Urinary bladder (tissue), 4 donors: Measurements from ENCODE around the gene TRAK1. TPM values are rescaled to one million over a fixed set of nuclear protein-coding genes. Genes with fewer than 3 reads are reported as not detected.

Experiments
- DNase-seq: peaks from one replicate; pipeline ENCODE4 v3.0.0-alpha.2; 2015; ENCODE audit errors: extremely low spot score
- H3K27ac ChIP-seq: one replicate; pipeline ENCODE4 v1.5.1; 2013; ENCODE audit warnings: low read depth, mild to moderate bottlenecking, moderate library complexity
- H3K36me3 ChIP-seq: one replicate; pipeline ENCODE4 v1.6.1; 2013; ENCODE audit warnings: mild to moderate bottlenecking, moderate library complexity; ENCODE audit not compliant: insufficient read depth
- H3K4me1 ChIP-seq: one replicate; pipeline ENCODE4 v1.6.1; 2013; ENCODE audit warnings: mild to moderate bottlenecking, moderate library complexity; ENCODE audit not compliant: insufficient read depth
- H3K4me3 ChIP-seq: one replicate; pipeline ENCODE4 v1.5.1; 2013; ENCODE audit warnings: low read depth, low read length
- WGBS: extraction: QIAGEN DNeasy Blood & Tissue Kit; methylation state at CpG from one replicate; pipeline ENCODE4 v1.1.7; 2013; 5-methylcytosine and 5-hydroxymethylcytosine counted together
- polyA plus RNA-seq: library from polyadenylated mRNA; stranded (reverse); fragments of 200-250 nt; gene quantifications from one replicate; pipeline ENCODE4 v1.2.3, GENCODE V29; 2013
- total RNA-seq: library from RNA; depleted of rRNA; stranded (reverse); fragments of >200 nt; gene quantifications from one replicate; pipeline ENCODE4 v1.2.3, GENCODE V29; 2014
- donor health status: healthy with polysubstance abuse.
- donor health status: healthy.

TRAK1 gene
- total and polyA plus RNA-seq, 2 donors, result 26.9 to 66.0 TPM

DNA sequence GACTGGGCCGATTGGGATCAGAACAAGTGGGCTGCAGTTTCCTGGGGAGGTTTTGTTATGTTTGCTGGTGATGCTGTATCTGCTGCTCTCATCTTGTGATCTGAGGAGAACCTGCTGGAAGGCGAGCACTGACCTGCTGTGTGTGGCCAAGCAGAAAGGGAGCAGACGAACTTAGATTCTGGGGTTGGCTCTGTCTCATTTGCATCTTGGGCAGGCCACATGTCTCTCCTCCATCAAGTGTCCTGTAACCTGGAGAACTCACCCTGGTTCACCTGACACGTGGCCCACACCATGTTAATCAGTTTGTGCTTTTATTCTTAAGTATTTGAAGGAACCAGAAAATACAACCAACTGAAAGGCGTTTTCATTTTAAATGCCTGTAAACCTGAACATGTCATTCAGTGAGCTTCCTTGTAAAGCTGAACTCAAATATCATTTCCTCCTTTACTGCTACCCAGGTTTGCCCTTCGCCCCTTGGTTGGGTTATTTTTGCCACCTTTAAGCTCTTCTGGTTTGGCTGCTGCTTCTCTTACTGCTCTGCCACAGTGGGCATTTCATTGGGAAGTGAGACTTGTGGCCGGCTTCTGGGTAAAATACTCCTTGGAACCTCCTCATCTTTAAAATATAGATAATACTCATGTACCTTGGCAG lies 33.5 kb upstream of the TRAK1 start:
- Histone ChIP-seq H3K27ac (no peak overlapping the region), H3K36me3 (no peaks in the 10 kb centered on the region), H3K4me1 (no peaks in the 10 kb centered on the region), H3K4me3 (no peak overlapping the region)
- no peak for DNase-seq
- 82% methylated on average over 7 of the region's 7 CpGs for WGBS

DNA sequence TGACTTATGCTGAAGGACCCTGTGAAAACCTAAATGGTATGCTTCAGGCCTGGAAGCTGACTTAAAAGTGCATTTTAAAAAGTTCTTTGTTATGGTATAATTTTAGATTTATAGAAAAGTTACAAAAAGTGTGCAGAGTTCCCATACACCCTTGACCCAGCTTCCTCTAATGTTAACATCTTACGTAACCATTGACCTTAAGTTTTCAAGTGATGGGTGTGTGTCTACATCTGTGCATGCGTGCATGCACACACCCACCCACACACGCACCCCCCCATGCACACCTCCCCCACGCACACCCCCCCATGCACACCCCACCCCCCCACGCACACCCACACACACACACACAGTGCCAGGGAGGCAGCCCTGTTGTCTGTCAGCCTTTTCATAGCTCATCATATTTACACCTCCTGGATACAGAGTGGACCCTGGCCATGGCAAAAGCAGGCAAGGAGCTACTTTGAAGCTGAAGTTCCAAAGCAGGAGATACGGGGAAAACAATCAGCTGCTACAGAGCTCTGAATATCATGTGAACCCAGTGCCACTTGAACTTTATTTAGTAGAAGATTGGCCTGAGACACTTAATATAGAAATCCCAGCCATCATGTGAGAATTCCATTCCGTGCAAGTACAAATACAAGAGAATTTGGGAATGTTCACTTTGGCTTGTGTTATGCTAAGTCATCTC lies 30.0 kb upstream of the TRAK1 start:
- no peak overlapping the region for H3K27ac ChIP-seq

DNA sequence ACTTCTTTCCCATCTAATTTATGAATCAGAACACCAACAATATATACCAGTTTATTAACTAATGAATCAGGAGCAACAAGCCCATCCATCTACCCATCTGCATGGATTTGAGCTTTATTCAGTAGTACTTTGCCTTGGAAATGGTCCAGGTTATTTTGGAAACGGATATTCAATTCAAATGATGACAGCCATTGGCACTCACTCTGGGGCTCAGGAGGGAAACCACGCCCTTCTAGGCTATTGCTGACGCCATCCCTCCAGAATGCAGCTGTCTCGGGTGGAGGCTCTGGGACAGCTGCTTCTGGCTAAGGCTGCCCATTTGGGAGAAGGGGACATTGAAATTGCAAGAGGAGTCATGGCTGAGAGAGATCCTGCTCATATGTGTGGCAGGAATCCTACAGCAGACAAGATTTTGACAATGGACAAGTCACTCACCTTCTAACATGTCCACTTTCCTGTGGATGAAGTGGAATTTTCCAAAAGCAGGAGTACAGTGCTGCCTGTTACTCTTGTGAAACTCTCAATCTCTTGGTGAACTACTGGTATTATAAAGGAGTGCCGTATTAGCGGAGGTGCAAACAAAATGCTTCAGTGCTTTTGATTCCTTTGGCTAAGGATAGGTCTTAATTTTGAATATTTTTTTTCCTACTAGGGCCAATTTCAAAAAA lies 29.3 kb upstream of the TRAK1 start:
- H3K4me1 ChIP-seq, result no peaks in the 10 kb centered on the region
- WGBS, result 21% methylated on average over 6 of the region's 6 CpGs
- H3K4me3 ChIP-seq, result no peak overlapping the region
- H3K36me3 ChIP-seq, result no peaks in the 10 kb centered on the region
- H3K27ac ChIP-seq, result no peak overlapping the region
- no peak for DNase-seq

More for the DNA sequence above, 30.0 kb upstream of the TRAK1 start:
- Histone ChIP-seq H3K4me3 (no peak overlapping the region), H3K36me3 (no peaks in the 10 kb centered on the region), H3K4me1 (no peaks in the 10 kb centered on the region)
- no peak for DNase-seq
- WGBS, result 39% methylated on average over 7 of the region's 7 CpGs

DNA sequence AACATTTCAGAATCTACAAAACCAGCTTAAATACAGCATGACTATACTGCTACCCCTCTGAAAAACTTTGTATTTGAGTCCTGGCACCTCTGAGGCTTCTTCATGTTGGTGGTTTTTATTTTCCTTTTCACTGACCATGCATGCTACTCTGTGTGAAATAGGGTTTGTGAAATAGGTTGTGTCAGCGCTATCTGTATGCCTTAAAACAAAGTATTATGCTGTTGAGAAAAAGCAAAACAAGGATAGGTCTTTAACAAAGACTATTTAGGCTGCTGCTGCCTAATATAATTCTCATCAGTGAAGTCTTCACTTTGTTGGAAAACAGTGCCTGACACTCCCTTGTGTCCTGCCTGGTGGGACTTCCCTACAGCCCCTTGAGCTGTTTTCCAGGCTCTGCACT lies 28.7 kb upstream of the TRAK1 start:
- no peaks in the 10 kb centered on the region for H3K36me3 ChIP-seq
- DNase-seq, result no peak
- no peak overlapping the region for H3K27ac ChIP-seq
- WGBS, result 99% methylated on average over 1 of the region's 1 CpG
- no peak overlapping the region for H3K4me3 ChIP-seq
- H3K4me1 ChIP-seq, result no peaks in the 10 kb centered on the region

DNA sequence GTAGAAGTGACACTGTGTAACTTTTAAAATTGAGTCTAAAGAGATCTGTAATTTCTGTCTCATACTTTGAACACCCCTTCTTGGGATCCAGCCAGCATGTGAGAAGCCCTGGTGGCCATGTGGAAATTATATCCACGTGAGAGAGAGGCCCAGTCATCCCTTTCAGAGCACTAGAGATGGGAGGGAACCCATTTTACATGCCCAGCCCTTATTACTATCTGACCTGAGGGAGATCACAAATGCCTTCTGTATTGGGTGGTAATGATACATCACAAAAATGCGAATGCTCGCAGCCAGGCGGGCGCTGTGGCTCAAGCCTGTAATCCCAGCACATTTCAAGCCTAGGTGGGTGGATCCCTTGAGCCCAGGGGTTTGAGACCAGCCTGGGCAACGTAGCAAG lies 27.3 kb upstream of the TRAK1 start:
- no peak overlapping the region for H3K27ac ChIP-seq
- H3K4me3 ChIP-seq, result no peak overlapping the region
- H3K4me1 ChIP-seq, result no peaks in the 10 kb centered on the region
- WGBS, result 80% methylated on average over 6 of the region's 6 CpGs
- DNase-seq, result no peak
- H3K36me3 ChIP-seq, result no peaks in the 10 kb centered on the region

DNA sequence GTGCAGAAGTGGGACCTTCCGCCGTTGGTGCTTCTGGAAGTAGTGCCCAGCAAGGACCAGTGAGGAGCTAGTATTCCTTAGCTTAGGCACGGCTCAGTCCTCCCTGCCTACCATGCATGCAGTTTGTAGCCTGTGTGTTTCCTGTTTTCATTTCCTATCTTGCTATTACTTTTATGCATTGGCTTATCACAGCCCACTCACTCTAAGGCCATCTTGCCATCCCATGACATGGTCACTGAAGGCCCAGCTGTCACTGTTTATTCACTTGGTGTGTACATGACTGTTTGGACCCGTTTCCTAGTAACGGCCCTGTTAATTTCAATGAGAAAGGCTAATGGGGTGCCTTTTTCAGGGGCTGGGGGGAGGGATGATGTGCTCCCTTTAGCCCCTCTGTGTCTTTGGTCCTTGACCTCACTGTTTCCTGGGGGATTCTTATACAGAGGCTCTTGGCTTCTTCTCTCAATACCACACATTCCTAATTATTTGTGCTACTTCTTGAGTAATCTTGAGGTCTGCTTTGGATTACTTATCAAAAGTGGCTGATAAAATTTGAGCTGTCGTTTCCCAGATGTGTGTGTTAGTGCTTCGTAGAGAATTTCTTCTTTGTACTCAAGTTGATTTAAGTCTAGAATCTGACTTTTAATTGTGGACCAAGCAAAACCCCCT lies 24.5 kb upstream of the TRAK1 start:
- WGBS, result 36% methylated on average over 7 of the region's 7 CpGs
- DNase-seq, result no peak
- Histone ChIP-seq H3K36me3 (no peaks in the 10 kb centered on the region), H3K4me1 (peaks cover under 1% of the 10 kb centered on the region), H3K27ac (no peak overlapping the region), H3K4me3 (no peak overlapping the region)

DNA sequence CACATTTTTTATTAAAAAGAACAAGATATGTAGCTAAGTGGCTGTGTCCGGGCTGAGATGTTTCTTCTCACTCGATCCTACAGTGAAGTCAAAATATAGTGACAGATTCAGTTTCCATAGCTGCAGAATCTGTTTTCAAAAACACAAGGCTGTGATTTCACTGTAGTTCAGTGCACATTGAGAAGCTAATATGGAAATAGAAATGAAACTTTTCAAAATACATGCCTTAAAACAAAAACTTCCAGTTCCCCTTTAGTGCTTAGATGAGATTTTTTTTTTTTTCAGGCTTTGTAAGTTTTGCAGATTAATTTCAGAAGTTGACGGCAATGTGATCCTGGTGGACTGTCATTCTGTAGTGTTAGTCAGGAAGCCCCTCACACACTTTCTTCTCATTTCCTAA lies 23.8 kb upstream of the TRAK1 start:
- DNase-seq, result no peak
- peaks cover 2% of the 10 kb centered on the region for H3K4me1 ChIP-seq
- no peaks in the 10 kb centered on the region for H3K36me3 ChIP-seq
- H3K4me3 ChIP-seq, result no peak overlapping the region
- WGBS, result 13% methylated on average over 3 of the region's 3 CpGs
- no peak overlapping the region for H3K27ac ChIP-seq

DNA sequence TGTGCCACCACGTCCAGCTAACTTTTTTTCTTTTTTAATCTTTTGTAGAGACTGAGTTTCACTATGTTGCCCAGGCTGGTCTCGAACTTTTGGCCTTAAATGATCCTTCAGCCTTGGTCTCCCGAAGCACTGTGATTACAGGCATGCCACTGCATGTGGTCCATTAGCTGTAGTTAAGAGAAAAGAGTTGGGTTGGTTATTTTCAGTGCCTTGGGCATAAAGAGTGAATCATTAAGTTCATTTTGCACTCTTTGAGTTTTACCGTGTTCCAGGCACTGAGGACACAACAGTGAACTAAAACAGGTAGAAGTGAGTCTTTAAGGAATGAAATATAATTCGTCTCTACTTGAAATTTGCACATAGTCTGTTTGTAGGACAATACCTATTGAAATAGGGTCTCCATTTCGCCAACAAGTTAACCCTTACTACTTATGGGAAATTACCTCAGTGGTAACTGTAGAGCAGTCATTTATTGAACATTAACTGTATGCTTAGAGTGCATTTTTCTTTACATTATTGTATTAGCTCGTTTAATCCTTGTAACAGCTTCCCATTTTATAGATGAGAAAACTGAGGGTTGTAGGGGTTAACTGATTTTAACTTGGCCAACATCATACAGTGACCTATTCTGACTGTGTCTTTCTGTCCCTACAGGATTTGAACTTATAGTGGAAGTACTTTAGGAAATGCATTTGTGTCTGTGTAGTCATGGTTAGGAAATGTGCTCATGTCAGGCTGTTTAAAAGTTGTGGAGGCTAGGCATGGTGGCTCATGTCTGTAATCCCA lies 22.7 kb upstream of the TRAK1 start:
- Histone ChIP-seq H3K4me1 (peaks cover 2% of the 10 kb centered on the region), H3K4me3 (no peak overlapping the region), H3K27ac (no peak overlapping the region), H3K36me3 (no peaks in the 10 kb centered on the region)
- DNase-seq, result no peak
- WGBS, result 87% methylated on average over 7 of the region's 7 CpGs

DNA sequence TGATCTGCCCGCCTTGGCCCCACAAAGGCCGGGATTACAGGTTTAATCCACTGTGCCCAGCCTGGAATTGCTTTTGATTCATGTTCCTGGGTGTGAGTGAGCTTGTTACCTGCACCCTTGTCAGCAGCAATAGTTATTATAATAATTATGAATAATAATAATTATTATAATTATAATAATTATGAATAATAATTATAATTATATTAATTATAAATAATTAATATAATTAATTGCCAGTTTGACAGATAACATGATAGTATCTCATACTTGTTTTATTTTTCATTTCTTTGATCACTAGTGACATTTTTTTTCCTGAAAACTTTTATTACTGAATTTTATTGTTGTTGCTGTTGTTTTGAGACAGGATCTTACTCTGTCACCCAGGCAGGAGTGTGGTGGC lies 21.1 kb upstream of the TRAK1 start:
- Histone ChIP-seq H3K36me3 (no peaks in the 10 kb centered on the region), H3K4me1 (peaks cover 2% of the 10 kb centered on the region), H3K4me3 (no peak overlapping the region), H3K27ac (no peak overlapping the region)
- DNase-seq, result no peak
- 94% methylated on average over 2 of the region's 2 CpGs for WGBS

DNA sequence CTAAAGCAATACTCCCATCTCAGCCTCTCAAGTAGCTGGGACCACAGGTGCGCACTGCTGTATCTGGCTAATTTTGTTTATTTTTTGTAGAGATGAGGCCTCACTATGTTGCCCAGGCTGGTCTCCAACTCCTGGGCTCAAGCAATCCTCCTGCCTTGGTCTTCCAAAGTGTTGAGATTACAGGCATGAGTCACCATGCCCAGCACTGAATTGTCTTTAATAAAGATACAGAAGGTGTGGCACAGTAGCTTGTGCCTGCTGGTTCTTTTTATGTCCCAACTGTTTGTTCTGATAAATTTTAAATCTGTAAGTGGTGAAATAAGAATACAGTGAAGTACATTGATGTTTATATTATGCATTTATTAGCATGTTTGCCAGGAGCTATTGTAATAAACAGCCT lies 20.6 kb upstream of the TRAK1 start:
- WGBS, result 89% methylated on average over 1 of the region's 1 CpG
- H3K36me3 ChIP-seq, result no peaks in the 10 kb centered on the region
- no peak for DNase-seq
- H3K27ac ChIP-seq, result no peak overlapping the region
- H3K4me3 ChIP-seq, result no peak overlapping the region
- H3K4me1 ChIP-seq, result peaks cover 2% of the 10 kb centered on the region

DNA sequence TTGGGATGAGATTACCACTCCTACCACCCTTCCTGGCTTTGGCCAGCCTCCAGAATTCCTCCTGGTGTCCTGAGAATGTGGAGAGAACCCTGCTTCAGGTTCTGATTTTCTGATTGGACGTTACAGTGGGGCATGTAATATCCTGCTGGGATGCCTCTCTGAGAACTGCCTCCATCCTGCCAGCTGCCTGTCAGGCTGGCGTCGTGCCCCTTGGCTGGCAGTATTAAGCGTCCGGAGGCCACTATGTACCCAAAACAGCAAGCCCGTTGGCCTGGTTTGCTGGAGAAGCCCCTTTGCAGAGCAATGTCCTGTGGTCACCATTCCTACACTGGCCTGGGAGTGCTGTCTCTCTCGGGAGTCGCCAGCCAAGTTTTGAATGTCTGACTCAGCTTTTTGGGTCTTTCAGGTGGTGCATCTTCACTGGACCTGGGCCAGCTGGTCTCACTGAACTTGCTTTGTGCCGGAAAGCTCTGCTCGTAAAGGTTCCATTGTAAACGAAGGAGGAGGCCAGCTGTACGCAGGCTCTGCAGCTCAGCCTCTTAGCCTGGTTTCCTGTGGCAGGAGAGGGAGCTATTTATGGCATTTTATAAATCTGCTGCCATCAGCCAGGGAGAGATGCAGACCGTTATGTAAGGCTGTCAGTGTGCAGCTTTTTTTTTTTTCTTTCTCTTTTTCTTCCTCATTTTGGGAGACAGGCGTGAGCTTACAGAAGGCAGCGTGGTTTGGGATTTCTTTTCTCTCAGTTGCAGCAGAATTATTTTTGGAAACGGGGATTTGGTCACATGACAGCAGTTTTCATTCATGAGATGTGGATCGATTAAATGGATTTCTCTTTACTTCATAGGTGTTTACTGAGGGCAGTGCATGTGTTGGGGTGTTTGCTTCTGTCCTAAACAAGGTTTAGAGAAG lies 19.0 kb upstream of the TRAK1 start:
- peak; percentile 69 for DNase-seq
- 4% methylated on average over 17 of the region's 17 CpGs for WGBS
- H3K27ac ChIP-seq, result no peak overlapping the region
- H3K36me3 ChIP-seq, result no peaks in the 10 kb centered on the region
- H3K4me3 ChIP-seq, result no peak overlapping the region
- H3K4me1 ChIP-seq, result peaks cover 2% of the 10 kb centered on the region

DNA sequence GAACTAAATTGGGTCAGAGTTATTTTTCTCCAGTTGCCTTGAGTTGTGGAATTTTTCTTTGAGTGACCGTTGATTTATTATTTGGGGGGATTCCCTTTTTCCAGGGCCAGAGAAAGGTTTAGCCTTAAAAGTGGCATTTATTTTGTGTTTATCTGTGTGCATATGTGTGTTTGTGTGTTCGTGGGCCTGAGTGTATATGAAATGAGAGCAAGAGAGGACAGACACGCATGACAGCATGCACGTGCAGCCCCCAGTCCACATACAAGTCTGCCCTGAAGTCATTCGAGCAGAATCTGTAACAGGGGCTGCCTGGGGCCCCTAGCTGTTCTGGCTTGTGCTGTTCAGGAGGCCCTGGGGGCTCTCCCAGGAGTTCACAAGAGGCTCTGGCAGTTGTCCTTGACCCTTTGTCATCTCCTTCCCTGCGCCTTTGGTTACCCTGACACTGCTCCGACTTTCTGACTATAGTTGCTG lies 18.3 kb upstream of the TRAK1 start:
- H3K4me1 ChIP-seq, result peaks cover 2% of the 10 kb centered on the region
- no peak overlapping the region for H3K27ac ChIP-seq
- 31% methylated on average over 7 of the region's 7 CpGs for WGBS
- no peak for DNase-seq
- H3K36me3 ChIP-seq, result no peaks in the 10 kb centered on the region
- no peak overlapping the region for H3K4me3 ChIP-seq
